HepG2 (cell line): ENCODE results near the gene UPF3A. TPM values are rescaled to one million over a fixed set of nuclear protein-coding genes. Genes with fewer than 3 reads are reported as not detected.

Experiments
- ATF4 ChIP-seq, 2 experiments: fragments of 450-650 bp in 1 of 2; sonication (generic) in 1 of 2; formaldehyde crosslinking; IDR thresholded peaks; 2 replicates each; pipeline versions ENCODE4 v1.5.0 to v1.8.0; 2020 to 2022; ENCODE audit warnings: mild to moderate bottlenecking in 1 of 2, missing genetic modification reagents in 1 of 2
- CEBPG ChIP-seq: IDR thresholded peaks from 2 replicates; pipeline ENCODE4 v1.6.1; 2016
- HDAC1 ChIP-seq: sonication (generic); formaldehyde crosslinking; IDR thresholded peaks from 2 replicates; pipeline ENCODE4 v1.5.1; 2020; ENCODE audit warnings: mild to moderate bottlenecking, missing genetic modification reagents
- MAZ ChIP-seq, 2 experiments: sonication (generic) in 1 of 2; formaldehyde crosslinking in 1 of 2; IDR thresholded peaks; 2 replicates each; pipeline versions ENCODE4 v1.5.0 to v1.6.1; 2012 to 2020; ENCODE audit warnings: low read depth in 2 of 2, mild to moderate bottlenecking in 2 of 2, borderline replicate concordance in 1 of 2, improper control_type of control experiment in 1 of 2, low read length in 1 of 2, missing genetic modification reagents in 1 of 2, moderate library complexity in 1 of 2
- MIXL1 ChIP-seq: IDR thresholded peaks from 2 replicates; pipeline ENCODE4 v1.6.1; 2016
- NAIF1 ChIP-seq: sonication (generic); formaldehyde crosslinking; IDR thresholded peaks from 2 replicates; pipeline ENCODE4 v1.5.0; 2020; ENCODE audit warnings: mild to moderate bottlenecking, missing genetic modification reagents, borderline replicate concordance
- POLR2G ChIP-seq: fragments of 200-400 bp; formaldehyde crosslinking; IDR thresholded peaks from 2 replicates; pipeline ENCODE4 v1.6.1; 2018; ENCODE audit warnings: mild to moderate bottlenecking, low read depth, low read length, moderate library complexity
- RXRB ChIP-seq: IDR thresholded peaks from 2 replicates; pipeline ENCODE4 v1.6.1; 2016; ENCODE audit warnings: borderline replicate concordance, missing genetic modification reagents, missing compliant biosample characterization
- SALL2 ChIP-seq: sonication (generic); formaldehyde crosslinking; IDR thresholded peaks from 2 replicates; pipeline ENCODE4 v1.8.1; 2023; ENCODE audit warnings: mild to moderate bottlenecking, missing genetic modification reagents, inconsistent platforms
- SP140L ChIP-seq: sonication (generic); formaldehyde crosslinking; IDR thresholded peaks from 2 replicates; pipeline ENCODE4 v1.4.0; 2020; ENCODE audit warnings: missing genetic modification reagents, borderline replicate concordance
- SRSF1 ChIP-seq: fragments of 200-400 bp; formaldehyde crosslinking; optimal IDR thresholded peaks from 2 replicates; pipeline ENCODE3; 2017; ENCODE audit warnings: mild to moderate bottlenecking, low read depth, low read length, moderate library complexity
- TMF1 ChIP-seq: sonication (generic); formaldehyde crosslinking; IDR thresholded peaks from 2 replicates; pipeline ENCODE4 v1.8.1; 2022; ENCODE audit warnings: low read depth, missing genetic modification reagents
- ZNF253 ChIP-seq: sonication (generic); formaldehyde crosslinking; IDR thresholded peaks from 2 replicates; pipeline ENCODE4 v1.8.0; 2022; ENCODE audit warnings: mild to moderate bottlenecking, missing genetic modification reagents, borderline replicate concordance
- ZNF451 ChIP-seq: sonication (generic); formaldehyde crosslinking; IDR thresholded peaks from 2 replicates; pipeline ENCODE4 v1.5.0; 2020; ENCODE audit warnings: mild to moderate bottlenecking, missing genetic modification reagents
- ZNF780A ChIP-seq: sonication (generic); formaldehyde crosslinking; IDR thresholded peaks from 2 replicates; pipeline ENCODE4 v1.8.0; 2022; ENCODE audit warnings: mild to moderate bottlenecking, missing genetic modification reagents, moderate library complexity
- polyA plus RNA-seq, 8 experiments: library from polyadenylated mRNA; depleted of rRNA in 3 of 8; stranded (reverse) in 7 of 8; unstranded in 1 of 8; fragments of >200 nt; fragmentation: Illumina TruSeq in 4 of 8; extraction: Trizol in 4 of 8; gene quantifications; 2 replicates each; pipeline versions ENCODE4 v1.2.1 to v1.2.3, GENCODE V29; 2011 to 2016; ENCODE audit warnings: low read depth in 4 of 8, missing spikeins in 1 of 8, mixed read lengths in 1 of 8; ENCODE audit not compliant: insufficient read depth in 1 of 8
- total RNA-seq, 5 experiments: library from RNA; depleted of rRNA; stranded (reverse); fragments of >200 nt; fragmentation: Illumina TruSeq; extraction: Trizol; gene quantifications; 2 replicates each; pipeline ENCODE4 v1.2.3, GENCODE V29; 2016; ENCODE audit warnings: low read depth in 1 of 5
- TF ChIP-seq, protein P1 (sequence below): sonication (generic); formaldehyde crosslinking; IDR thresholded peaks from 2 replicates; pipeline ENCODE4 v1.8.0; 2022; ENCODE audit warnings: mild to moderate bottlenecking, missing genetic modification reagents, moderate library complexity
- TF ChIP-seq, protein P2 (sequence below): IDR thresholded peaks from 2 replicates; pipeline ENCODE4 v1.6.1; 2016
- TF ChIP-seq, protein P3 (sequence below), 2 experiments: sonication (generic) in 1 of 2; formaldehyde crosslinking in 1 of 2; IDR thresholded peaks; 2 replicates each; pipeline versions ENCODE4 v1.4.0 to v1.6.1; 2018 to 2020; ENCODE audit warnings: missing genetic modification reagents in 2 of 2, borderline replicate concordance in 1 of 2, low read depth in 1 of 2, mild to moderate bottlenecking in 1 of 2, missing biosample characterization in 1 of 2
- TF ChIP-seq, protein P4 (sequence below): sonication (generic); formaldehyde crosslinking; IDR thresholded peaks from 2 replicates; pipeline ENCODE4 v1.8.1; 2022; ENCODE audit warnings: low read depth, mild to moderate bottlenecking, missing genetic modification reagents

The UPF3A gene
- total and polyA plus RNA-seq, 2 of the 13 experiments (the other 11 are each of a cell fraction or from before 2014, with no cell fraction given) = 60.2 to 63.8 TPM

- TF ChIP-seq, protein P1, sequence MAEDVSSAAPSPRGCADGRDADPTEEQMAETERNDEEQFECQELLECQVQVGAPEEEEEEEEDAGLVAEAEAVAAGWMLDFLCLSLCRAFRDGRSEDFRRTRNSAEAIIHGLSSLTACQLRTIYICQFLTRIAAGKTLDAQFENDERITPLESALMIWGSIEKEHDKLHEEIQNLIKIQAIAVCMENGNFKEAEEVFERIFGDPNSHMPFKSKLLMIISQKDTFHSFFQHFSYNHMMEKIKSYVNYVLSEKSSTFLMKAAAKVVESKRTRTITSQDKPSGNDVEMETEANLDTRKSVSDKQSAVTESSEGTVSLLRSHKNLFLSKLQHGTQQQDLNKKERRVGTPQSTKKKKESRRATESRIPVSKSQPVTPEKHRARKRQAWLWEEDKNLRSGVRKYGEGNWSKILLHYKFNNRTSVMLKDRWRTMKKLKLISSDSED (CRISPR knock-in tag) = peak; percentile 64; the same call in 1 of the 2 replicates
- TF ChIP-seq ZNF253 (CRISPR knock-in tag) = peak; percentile 93; the same call in 1 of the 2 replicates
- peak in 1 of 2 experiments; percentile 69; a peak in 2 of 4 replicates for TF ChIP-seq ATF4 (CRISPR knock-in tag; IDR thresholded peaks at IDR 0.05)
- peak; percentile 96 for TF ChIP-seq POLR2G
- TF ChIP-seq MIXL1 (CRISPR knock-in tag) = peak; percentile 36; the same call in 1 of the 2 replicates
- peak; percentile 87 for TF ChIP-seq MAZ (IDR thresholded peaks at IDR 0.05; ENCODE audit: borderline replicate concordance, low read depth, low read length)
- peak; percentile 86 for TF ChIP-seq MAZ (CRISPR knock-in tag; IDR thresholded peaks at IDR 0.05; ENCODE audit: low read depth)
- TF ChIP-seq ZNF780A (CRISPR knock-in tag) = 0 out of 2 replicates have a peak, but pooled peaks have one; percentile 75
- TF ChIP-seq, protein P2, sequence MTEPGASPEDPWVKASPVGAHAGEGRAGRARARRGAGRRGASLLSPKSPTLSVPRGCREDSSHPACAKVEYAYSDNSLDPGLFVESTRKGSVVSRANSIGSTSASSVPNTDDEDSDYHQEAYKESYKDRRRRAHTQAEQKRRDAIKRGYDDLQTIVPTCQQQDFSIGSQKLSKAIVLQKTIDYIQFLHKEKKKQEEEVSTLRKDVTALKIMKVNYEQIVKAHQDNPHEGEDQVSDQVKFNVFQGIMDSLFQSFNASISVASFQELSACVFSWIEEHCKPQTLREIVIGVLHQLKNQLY (CRISPR knock-in tag) = peak; percentile 53; the same call in 1 of the 2 replicates
- TF ChIP-seq RXRB (CRISPR knock-in tag) = peak; percentile 38; the same call in 1 of the 2 replicates
- TF ChIP-seq SRSF1 = no peak
- TF ChIP-seq, protein P3, sequence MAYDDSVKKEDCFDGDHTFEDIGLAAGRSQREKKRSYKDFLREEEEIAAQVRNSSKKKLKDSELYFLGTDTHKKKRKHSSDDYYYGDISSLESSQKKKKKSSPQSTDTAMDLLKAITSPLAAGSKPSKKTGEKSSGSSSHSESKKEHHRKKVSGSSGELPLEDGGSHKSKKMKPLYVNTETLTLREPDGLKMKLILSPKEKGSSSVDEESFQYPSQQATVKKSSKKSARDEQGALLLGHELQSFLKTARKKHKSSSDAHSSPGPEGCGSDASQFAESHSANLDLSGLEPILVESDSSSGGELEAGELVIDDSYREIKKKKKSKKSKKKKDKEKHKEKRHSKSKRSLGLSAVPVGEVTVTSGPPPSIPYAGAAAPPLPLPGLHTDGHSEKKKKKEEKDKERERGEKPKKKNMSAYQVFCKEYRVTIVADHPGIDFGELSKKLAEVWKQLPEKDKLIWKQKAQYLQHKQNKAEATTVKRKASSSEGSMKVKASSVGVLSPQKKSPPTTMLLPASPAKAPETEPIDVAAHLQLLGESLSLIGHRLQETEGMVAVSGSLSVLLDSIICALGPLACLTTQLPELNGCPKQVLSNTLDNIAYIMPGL (CRISPR knock-in tag; IDR thresholded peaks at IDR 0.05; ENCODE audit: borderline replicate concordance in 1 of 2, low read depth in 1 of 2) = peak; percentile 47 to 53
- TF ChIP-seq SALL2 = 0 out of 2 replicates have a peak, but pooled peaks have one; percentile 56
- TF ChIP-seq ZNF451 (CRISPR knock-in tag) = peak; percentile 51; the same call in 1 of the 2 replicates
- TF ChIP-seq SP140L (CRISPR knock-in tag) = peak; percentile 57; the same call in 1 of the 2 replicates
- peak; percentile 46 for TF ChIP-seq HDAC1
- TF ChIP-seq, protein P4, sequence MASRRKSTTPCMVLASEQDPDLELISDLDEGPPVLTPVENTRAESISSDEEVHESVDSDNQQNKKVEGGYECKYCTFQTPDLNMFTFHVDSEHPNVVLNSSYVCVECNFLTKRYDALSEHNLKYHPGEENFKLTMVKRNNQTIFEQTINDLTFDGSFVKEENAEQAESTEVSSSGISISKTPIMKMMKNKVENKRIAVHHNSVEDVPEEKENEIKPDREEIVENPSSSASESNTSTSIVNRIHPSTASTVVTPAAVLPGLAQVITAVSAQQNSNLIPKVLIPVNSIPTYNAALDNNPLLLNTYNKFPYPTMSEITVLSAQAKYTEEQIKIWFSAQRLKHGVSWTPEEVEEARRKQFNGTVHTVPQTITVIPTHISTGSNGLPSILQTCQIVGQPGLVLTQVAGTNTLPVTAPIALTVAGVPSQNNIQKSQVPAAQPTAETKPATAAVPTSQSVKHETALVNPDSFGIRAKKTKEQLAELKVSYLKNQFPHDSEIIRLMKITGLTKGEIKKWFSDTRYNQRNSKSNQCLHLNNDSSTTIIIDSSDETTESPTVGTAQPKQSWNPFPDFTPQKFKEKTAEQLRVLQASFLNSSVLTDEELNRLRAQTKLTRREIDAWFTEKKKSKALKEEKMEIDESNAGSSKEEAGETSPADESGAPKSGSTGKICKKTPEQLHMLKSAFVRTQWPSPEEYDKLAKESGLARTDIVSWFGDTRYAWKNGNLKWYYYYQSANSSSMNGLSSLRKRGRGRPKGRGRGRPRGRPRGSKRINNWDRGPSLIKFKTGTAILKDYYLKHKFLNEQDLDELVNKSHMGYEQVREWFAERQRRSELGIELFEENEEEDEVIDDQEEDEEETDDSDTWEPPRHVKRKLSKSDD (CRISPR knock-in tag) = no peak
- no peak for TF ChIP-seq CEBPG (CRISPR knock-in tag)
- TF ChIP-seq TMF1 = 0 out of 2 replicates have a peak, but pooled peaks have one; percentile 80
- TF ChIP-seq NAIF1 (CRISPR knock-in tag) = no peak
Observed at GRCh38 chr13:114314074-114314912, 32.9 kb downstream of the UPF3A start, which contains the start of gene CHAMP1 (continued).
